Measurements from ENCODE around the gene POC5. TPM values are rescaled to one million over a fixed set of nuclear protein-coding genes. Genes with fewer than 3 reads are reported as not detected.

POC5 gene
- total RNA-seq, 1 experiment from 2014 or later = 12.7 TPM

DNA sequence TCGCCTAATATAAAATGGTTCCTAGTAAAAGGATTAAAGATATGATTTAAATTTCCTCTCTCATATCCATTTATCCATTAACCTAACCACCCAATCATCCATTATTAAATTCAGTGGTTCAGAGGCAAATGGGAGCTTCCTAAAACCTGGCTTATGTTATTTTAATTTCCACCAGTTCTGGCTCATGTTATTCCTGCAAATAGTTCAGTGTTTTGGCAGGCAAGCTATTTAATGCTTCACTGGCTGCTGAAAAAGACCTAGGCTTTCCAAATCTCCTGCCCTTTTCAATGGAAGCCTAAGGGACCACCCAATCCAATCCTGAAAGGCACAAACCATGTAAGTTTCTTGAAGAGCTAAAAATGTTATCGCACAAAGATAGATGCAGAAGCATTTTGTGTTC, 52.3 kb downstream of the POC5 start:
- no peak overlapping the region for H3K27ac Mint-ChIP-seq (ENCODE audit: unreplicated experiment)
- H3K27me3 Mint-ChIP-seq (ENCODE audit: insufficient read depth, unreplicated experiment) = no peaks in the 10 kb centered on the region
- H3K4me1 Mint-ChIP-seq (ENCODE audit: low read depth, unreplicated experiment) = peaks cover 14% of the 10 kb centered on the region
- POLR2A ChIA-PET = no interaction called here
- TF ChIP-seq CTCF (IDR thresholded peaks at IDR 0.05; ENCODE audit: insufficient read depth in 1 of 2, low read depth in 1 of 2, low read length in 1 of 2, severe bottlenecking in 1 of 2, unreplicated experiment in 1 of 2) = no peak
- no peaks in the 10 kb centered on the region for H3K9me3 ChIP-seq
- BruUV-seq (replicated peaks) = no TSS peak
- no peaks in the 10 kb centered on the region for H3K36me3 Mint-ChIP-seq (ENCODE audit: insufficient read depth, unreplicated experiment)
- intact Hi-C loops (cut with micrococcal nuclease; ENCODE audit: unreplicated experiment) = loop anchor here (10.0 kb wide), 1 partner anchor 300 kb away; no protein-coding TSS in a partner anchor
- H3K4me3 ChIP-seq (ENCODE audit: low read depth, low read length) = no peak overlapping the region
- no peaks in the 10 kb centered on the region for H3K9me3 Mint-ChIP-seq (ENCODE audit: unreplicated experiment)
- CTCF ChIA-PET = no interaction called here
- peaks cover 6% of the 10 kb centered on the region; the same call in 1 of the 2 replicates for H3K4me1 ChIP-seq
- no peaks in the 10 kb centered on the region for H3K36me3 ChIP-seq (ENCODE audit: control insufficient read depth, insufficient read depth, low read length)
- no peak overlapping the region for H3K4me3 Mint-ChIP-seq (ENCODE audit: unreplicated experiment)
- no peaks in the 10 kb centered on the region for H3K27me3 ChIP-seq (replicated peaks; ENCODE audit: control insufficient read depth, insufficient read depth, low read length)
- no peak for DNase-seq

DNA sequence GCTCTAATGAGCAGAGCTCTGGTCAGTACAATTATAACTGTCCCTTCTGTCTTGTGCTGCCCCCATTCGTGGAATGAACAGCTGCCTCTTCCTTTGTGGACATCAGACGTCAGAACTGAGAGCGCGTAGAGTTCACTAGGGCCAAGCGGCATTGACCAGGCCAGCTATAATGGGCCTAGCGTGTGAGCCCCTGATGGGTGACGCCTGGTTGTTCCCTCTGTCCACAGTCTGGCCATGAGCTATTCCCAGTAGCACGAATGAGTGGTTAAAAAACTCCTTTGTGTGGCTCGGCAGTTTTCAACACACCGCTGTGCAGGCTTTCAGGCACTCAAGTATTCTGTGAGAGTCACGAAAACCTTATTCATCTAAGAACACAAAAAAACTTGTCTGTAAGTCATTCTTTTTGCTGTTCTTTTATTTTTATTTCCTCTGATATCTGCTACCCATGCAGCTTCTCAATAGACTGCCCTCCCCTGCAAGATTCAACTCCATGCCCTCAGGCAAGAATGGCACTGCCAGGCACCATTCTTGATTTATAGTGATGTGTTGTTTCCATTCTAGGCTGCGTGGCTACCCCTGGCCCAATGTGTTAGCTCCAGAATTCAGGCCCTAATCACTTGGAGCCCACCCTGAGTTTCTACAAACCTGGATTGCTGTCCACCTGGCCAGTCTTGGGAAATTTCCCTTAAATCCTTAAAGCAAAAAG, 53.5 kb downstream of the POC5 start:
- TF ChIP-seq CTCF (IDR thresholded peaks at IDR 0.05; ENCODE audit: insufficient read depth in 1 of 2, low read depth in 1 of 2, low read length in 1 of 2, severe bottlenecking in 1 of 2, unreplicated experiment in 1 of 2) = no peak
- H3K27me3 Mint-ChIP-seq (ENCODE audit: insufficient read depth, unreplicated experiment) = no peaks in the 10 kb centered on the region
- no peaks in the 10 kb centered on the region for H3K36me3 ChIP-seq (ENCODE audit: control insufficient read depth, insufficient read depth, low read length)
- no peaks in the 10 kb centered on the region for H3K4me1 ChIP-seq
- ChIA-PET POLR2A (no interaction called here), CTCF (interaction anchor here (1.5 kb wide), 1 partner anchor 52 kb away, joined by 3 read pairs; no protein-coding TSS in a partner anchor)
- H3K4me3 Mint-ChIP-seq (ENCODE audit: unreplicated experiment) = no peak overlapping the region
- no peak overlapping the region for H3K27ac Mint-ChIP-seq (ENCODE audit: unreplicated experiment)
- peaks cover 2% of the 10 kb centered on the region for H3K4me1 Mint-ChIP-seq (ENCODE audit: low read depth, unreplicated experiment)
- H3K9me3 Mint-ChIP-seq (ENCODE audit: unreplicated experiment) = no peaks in the 10 kb centered on the region
- no peak overlapping the region for H3K4me3 ChIP-seq (ENCODE audit: low read depth, low read length)
- intact Hi-C loops (cut with micrococcal nuclease; ENCODE audit: unreplicated experiment) = loop anchor here (10.0 kb wide), 1 partner anchor 299 kb away; no protein-coding TSS in a partner anchor
- H3K9me3 ChIP-seq = no peaks in the 10 kb centered on the region
- no peak for DNase-seq
- no peaks in the 10 kb centered on the region for H3K36me3 Mint-ChIP-seq (ENCODE audit: insufficient read depth, unreplicated experiment)
- no peaks in the 10 kb centered on the region for H3K27me3 ChIP-seq (replicated peaks; ENCODE audit: control insufficient read depth, insufficient read depth, low read length)
- BruUV-seq (replicated peaks) = no TSS peak

DNA sequence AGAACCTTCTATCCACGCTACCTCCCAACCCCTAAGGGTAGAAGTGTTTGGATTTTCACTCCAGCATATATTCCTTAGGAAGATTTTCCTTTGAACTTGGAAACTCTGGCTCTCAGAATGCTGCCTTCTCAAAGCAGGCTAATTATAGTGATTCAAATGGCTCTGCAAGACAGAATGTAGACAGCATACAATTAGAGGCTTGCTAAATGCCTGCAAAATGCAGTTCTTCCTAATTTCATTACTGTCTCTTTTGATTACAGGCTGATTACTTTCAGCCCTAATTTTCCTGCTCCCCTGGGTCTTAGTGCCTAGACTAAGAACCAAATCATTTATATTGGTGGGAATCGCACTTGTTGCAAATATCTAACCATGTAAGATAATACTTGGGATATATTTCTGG, 55.2 kb downstream of the POC5 start:
- Mint-ChIP-seq H3K4me3 (ENCODE audit: unreplicated experiment) (no peak overlapping the region), H3K36me3 (ENCODE audit: insufficient read depth, unreplicated experiment) (no peaks in the 10 kb centered on the region), H3K27ac (ENCODE audit: unreplicated experiment) (no peak overlapping the region), H3K9me3 (ENCODE audit: unreplicated experiment) (no peaks in the 10 kb centered on the region), H3K4me1 (ENCODE audit: low read depth, unreplicated experiment) (no peaks in the 10 kb centered on the region), H3K27me3 (ENCODE audit: insufficient read depth, unreplicated experiment) (no peaks in the 10 kb centered on the region)
- Histone ChIP-seq H3K27me3 (replicated peaks; ENCODE audit: control insufficient read depth, insufficient read depth, low read length) (no peaks in the 10 kb centered on the region), H3K4me3 (ENCODE audit: low read depth, low read length) (no peak overlapping the region), H3K4me1 (no peaks in the 10 kb centered on the region), H3K9me3 (no peaks in the 10 kb centered on the region), H3K36me3 (ENCODE audit: control insufficient read depth, insufficient read depth, low read length) (no peaks in the 10 kb centered on the region)
- ChIA-PET POLR2A (no interaction called here), CTCF (no interaction called here)
- intact Hi-C loops (cut with micrococcal nuclease; ENCODE audit: unreplicated experiment) = loop anchor here (10.0 kb wide), 1 partner anchor 297 kb away; no protein-coding TSS in a partner anchor
- no peak for TF ChIP-seq CTCF (IDR thresholded peaks at IDR 0.05; ENCODE audit: insufficient read depth in 1 of 2, low read depth in 1 of 2, low read length in 1 of 2, severe bottlenecking in 1 of 2, unreplicated experiment in 1 of 2)
- BruUV-seq (replicated peaks) = no TSS peak
- DNase-seq = no peak

Measured in Caco-2 (cell line).